ENCODE results near the gene IFNA2.

DNA sequence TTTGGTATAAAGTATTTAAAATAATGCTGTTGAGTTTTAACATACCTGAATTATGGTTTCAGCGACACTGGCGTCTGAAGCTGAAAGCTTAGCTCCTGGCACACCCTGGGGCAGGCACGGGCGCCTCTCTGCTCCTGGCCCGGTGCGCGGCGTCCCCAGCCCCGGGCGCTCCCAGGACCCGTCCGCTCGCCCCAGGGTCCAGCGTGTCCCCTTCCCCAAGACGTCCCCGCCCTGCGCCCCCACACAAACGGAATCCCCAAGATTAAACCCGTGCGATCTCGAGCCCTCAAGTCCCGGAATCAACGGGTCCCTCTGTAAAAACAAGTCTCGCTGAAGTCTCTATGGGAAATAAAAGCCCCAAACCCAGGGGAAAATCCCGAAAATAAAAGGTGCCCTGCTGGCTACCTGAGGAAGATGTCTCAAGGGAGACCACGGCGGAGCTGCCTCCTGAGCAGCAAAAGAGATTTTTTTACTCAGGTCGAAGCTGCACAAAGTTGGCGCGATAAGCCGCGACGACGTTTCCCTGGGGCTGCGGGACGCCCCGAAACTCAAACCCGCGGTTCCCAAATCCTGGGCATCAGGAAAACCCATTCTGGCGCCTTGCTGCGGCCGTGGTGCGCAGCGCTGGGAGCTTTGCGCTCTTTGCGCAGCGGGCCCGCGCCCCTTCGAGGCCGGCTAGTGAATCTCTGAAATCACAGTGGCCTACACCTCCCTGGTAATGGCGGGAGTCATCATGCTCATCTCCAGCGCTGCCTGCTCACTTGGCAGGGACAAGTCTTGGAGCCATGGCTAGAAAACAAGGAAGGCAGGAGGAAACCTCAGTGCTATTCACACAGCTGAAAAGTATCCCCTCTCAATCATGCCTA lies 17.4 kb upstream of the IFNA2 start:
- TF ChIP-seq TAF1 (conservative IDR thresholded peaks at IDR 0.05), result no peak
- TF ChIP-seq YY1 (IDR thresholded peaks at IDR 0.05), result no peak
- TF ChIP-seq, protein P1, sequence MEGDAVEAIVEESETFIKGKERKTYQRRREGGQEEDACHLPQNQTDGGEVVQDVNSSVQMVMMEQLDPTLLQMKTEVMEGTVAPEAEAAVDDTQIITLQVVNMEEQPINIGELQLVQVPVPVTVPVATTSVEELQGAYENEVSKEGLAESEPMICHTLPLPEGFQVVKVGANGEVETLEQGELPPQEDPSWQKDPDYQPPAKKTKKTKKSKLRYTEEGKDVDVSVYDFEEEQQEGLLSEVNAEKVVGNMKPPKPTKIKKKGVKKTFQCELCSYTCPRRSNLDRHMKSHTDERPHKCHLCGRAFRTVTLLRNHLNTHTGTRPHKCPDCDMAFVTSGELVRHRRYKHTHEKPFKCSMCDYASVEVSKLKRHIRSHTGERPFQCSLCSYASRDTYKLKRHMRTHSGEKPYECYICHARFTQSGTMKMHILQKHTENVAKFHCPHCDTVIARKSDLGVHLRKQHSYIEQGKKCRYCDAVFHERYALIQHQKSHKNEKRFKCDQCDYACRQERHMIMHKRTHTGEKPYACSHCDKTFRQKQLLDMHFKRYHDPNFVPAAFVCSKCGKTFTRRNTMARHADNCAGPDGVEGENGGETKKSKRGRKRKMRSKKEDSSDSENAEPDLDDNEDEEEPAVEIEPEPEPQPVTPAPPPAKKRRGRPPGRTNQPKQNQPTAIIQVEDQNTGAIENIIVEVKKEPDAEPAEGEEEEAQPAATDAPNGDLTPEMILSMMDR (IDR thresholded peaks at IDR 0.05; ENCODE audit: low read depth, low read length, missing input control), result no peak
- TF ChIP-seq JUND (IDR thresholded peaks at IDR 0.05), result no peak
- TF ChIP-seq REST (IDR thresholded peaks at IDR 0.05), result no peak
- no peak for TF ChIP-seq RAD21 (IDR thresholded peaks at IDR 0.05)
- TF ChIP-seq, protein P2, sequence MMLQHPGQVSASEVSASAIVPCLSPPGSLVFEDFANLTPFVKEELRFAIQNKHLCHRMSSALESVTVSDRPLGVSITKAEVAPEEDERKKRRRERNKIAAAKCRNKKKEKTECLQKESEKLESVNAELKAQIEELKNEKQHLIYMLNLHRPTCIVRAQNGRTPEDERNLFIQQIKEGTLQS (IDR thresholded peaks at IDR 0.05), result no peak
- no peak for TF ChIP-seq SP1 (IDR thresholded peaks at IDR 0.05)

Measured in liver (tissue), 3 donors.